ENCODE data around the gene JPH2.

Gene JPH2

DNA sequence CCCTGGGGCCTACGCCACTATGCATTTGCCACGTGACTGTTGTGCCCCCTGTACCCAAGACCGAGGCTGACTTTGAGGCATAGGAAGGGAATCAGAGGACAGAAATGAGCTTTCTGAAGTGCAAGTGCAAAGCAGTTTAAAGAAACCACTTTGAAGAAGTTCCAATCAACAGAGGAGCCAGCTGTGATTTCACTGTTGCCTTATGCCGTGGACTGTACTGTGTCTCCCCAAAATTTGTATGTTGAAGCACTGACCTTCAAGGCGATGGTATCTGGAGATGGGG, 111.1 kb downstream of the JPH2 start:
- ChIA-PET POLR2A (no interaction called here), CTCF (no interaction called here)
- no peak for TF ChIP-seq CTCF (IDR thresholded peaks at IDR 0.05; ENCODE audit: control extremely low read depth, extremely low read depth, low read depth, missing control alignments)
- DNase-seq (ENCODE audit: extremely low spot score): no peak

- no peak for DNase-seq (ENCODE audit: extremely low spot score)
Measured at GRCh38 chr20:44075191-44075949, 111.6 kb downstream of the JPH2 start.

GRCh38 chr20:44074252-44075151, 112.5 kb downstream of the JPH2 start:
- POLR2A ChIA-PET: no interaction called here
- no peak for TF ChIP-seq CTCF (IDR thresholded peaks at IDR 0.05; ENCODE audit: control extremely low read depth, extremely low read depth, low read depth, missing control alignments)
- CTCF ChIA-PET: interaction anchor here (1.2 to 1.6 kb wide), 3 partner anchors 42 to 536 kb away, joined by 3 to 5 read pairs (median 3); no protein-coding TSS in a partner anchor
- DNase-seq (ENCODE audit: extremely low spot score): no peak

More at GRCh38 chr20:44075191-44075949, 111.6 kb downstream of the JPH2 start:
- TF ChIP-seq CTCF (IDR thresholded peaks at IDR 0.05; ENCODE audit: control extremely low read depth, extremely low read depth, low read depth, missing control alignments): no peak
- ChIA-PET CTCF (interaction anchor here (1.2 to 1.6 kb wide), 3 partner anchors 41 to 537 kb away, joined by 3 to 5 read pairs (median 3); no protein-coding TSS in a partner anchor), POLR2A (no interaction called here)

- CTCF ChIA-PET: interaction anchor here (1.6 kb wide), 1 partner anchor 324 kb away, joined by 5 read pairs; no protein-coding TSS in a partner anchor
- POLR2A ChIA-PET: no interaction called here
- no peak for DNase-seq (ENCODE audit: extremely low spot score)
- TF ChIP-seq CTCF (IDR thresholded peaks at IDR 0.05; ENCODE audit: control extremely low read depth, extremely low read depth, low read depth, missing control alignments): no peak
Measured at GRCh38 chr20:44073675-44074071, 113.3 kb downstream of the JPH2 start.

DNA sequence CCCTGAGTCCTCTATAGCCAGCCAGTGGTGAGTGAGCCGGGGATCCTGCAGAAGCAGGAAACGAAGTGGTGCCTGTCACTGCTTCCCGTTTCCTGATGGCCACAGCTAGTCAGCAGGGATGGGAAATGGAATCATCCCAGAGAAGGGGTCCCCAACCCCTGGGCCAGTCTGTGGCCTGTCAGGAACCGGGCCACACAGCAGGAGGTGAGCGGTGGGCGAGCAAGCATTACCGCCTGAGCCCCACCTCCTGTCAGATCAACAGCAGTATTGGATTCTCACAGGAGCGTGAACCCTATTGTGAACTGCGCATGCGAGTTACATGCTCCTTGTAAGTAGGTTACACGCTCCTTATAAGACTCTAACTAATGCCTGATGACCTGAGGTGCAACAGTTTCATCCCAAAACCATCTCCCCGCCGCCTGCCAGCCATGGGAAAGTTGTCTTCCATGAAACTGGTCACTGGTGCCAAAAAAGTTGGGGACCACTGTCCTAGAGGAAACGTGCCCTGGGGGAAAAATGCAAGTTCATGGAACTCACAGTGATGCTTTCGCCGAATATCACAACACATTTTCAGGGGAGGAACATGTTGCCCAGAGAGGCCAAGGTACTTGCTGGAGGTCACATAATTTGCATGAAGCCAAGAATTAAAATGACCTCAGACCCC, 113.8 kb downstream of the JPH2 start:
- DNase-seq (ENCODE audit: extremely low spot score): no peak
- CTCF ChIA-PET: interaction anchor here (1.1 to 1.6 kb wide), 4 partner anchors 7 to 624 kb away, joined by 3 to 7 read pairs (median 6); no protein-coding TSS in a partner anchor
- TF ChIP-seq CTCF (IDR thresholded peaks at IDR 0.05; ENCODE audit: control extremely low read depth, extremely low read depth, low read depth, missing control alignments): no peak
- POLR2A ChIA-PET: interaction anchor here (1.0 kb wide), 1 partner anchor 616 kb away, joined by 4 read pairs; the partner anchor contains the start of gene SRSF6

GRCh38 chr20:44072384-44072783, 114.6 kb downstream of the JPH2 start:
- no peak for TF ChIP-seq CTCF (IDR thresholded peaks at IDR 0.05; ENCODE audit: control extremely low read depth, extremely low read depth, low read depth, missing control alignments)
- peak; percentile 34 for DNase-seq (ENCODE audit: extremely low spot score)
- POLR2A ChIA-PET: interaction anchor here (1.0 kb wide), 1 partner anchor 615 kb away, joined by 4 read pairs; the partner anchor contains the start of gene SRSF6
- CTCF ChIA-PET: interaction anchor here (0.6 to 1.5 kb wide), 5 partner anchors 8 to 623 kb away, joined by 3 to 7 read pairs (median 3); no protein-coding TSS in a partner anchor

Measured in GM10248 (cell line).